Suppressor macrophage (primary cell): ENCODE measurements around the gene RASGRP1.
"Not testable (repeated sequence)": the region's sequence is repeated elsewhere in the genome, so short reads cannot be mapped to it uniquely, and the experiment has no call there.

ENCODE experiments used
- DNase-seq, 4 experiments: peaks; one replicate each; pipeline ENCODE4 v3.0.0-alpha.2; 2020 to 2022
- total RNA-seq, 17 experiments: gene quantifications; one replicate each; lab custom pipeline; 2026; ENCODE audit warnings: mixed read lengths in 6 of 17, inconsistent platforms in 3 of 17; lab: John Stamatoyannopoulos, UW

Gene RASGRP1
- 6.6 to 72.0 (median 18.1) reads per million in 17 experiments for total RNA-seq

- peak; percentile 56 to 81 (median 68) for DNase-seq
Observed at GRCh38 chr15:38564557-38565286, at the start of gene RASGRP1. Gene RASGRP1, minus strand, starts transcription at chr15:38564814. Its CDS starts 186 bp downstream, at chr15:38564628.

DNA sequence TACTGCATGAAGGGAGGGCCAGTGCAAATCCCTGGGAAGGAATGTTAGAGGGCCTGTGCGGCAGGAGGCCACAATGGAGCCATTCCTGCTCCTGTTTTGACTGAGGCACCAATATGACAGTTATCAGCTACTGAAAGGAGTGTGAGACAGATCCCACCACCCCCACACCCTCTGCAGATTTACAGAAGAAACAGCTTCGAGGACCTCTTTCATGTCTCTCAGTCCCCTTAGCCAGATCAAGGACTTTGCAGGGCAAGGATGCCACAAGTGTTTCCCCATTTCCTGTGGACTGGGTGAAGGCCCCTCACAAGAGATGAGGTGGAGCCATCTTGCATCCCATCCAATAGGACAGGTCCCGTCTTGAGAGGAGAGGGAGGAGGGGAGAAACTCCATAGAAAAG, 48.5 kb upstream of the RASGRP1 start:
- no peak for DNase-seq

GRCh38 chr15:38612159-38612863, 47.7 kb upstream of the RASGRP1 start:
- no peak for DNase-seq

GRCh38 chr15:38611228-38611627, 46.6 kb upstream of the RASGRP1 start:
- peak in 1 of 4 experiments; percentile 4 for DNase-seq

- no peak for DNase-seq
Observed at GRCh38 chr15:38610748-38611147, 46.1 kb upstream of the RASGRP1 start.

- DNase-seq, result no peak
Observed at GRCh38 chr15:38609097-38609738, 44.6 kb upstream of the RASGRP1 start.

- DNase-seq, result no peak
Observed at GRCh38 chr15:38608682-38609081, 44.1 kb upstream of the RASGRP1 start.

DNA sequence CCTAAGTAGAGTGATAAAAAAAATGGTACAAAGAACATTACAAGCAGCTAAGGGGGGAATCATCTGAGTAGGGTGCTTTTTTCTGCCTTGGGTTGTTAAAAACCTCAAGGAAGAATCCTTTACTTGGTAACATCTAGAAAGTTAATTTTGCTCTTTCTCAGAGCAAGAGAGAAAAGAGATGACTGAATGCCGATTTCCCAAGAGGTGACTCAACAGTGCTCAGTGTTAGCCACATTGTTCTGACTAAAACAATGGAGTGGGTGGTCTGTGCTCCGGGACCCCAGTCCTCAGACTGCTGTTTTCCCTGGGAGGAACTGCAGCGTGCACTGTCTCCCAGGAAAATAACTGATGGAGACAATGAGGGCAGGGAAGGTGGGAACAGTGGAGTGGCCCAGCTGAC, 41.1 kb upstream of the RASGRP1 start:
- peak in 3 of 4 experiments; percentile 31 to 37 (median 36) for DNase-seq

DNA sequence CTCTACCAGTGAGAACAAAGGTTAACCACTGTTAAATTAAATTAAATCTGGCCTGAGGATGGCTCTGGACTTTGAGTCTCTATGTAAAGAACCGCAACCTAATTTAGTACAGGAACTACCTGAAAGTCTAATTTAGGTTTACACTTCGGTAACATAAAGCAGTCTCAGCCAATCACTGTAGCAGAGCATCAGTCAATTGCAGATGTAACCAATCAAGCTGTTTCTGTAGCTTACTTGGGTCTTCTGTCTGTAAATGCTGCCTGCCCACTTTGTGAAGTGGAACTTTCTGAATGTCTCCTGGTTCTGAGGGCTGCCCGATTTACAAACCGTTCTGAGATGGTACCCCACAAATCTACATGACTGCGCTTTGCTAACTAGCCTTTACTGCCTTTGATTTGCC, 39.1 kb upstream of the RASGRP1 start:
- DNase-seq, result no peak

GRCh38 chr15:38602910-38603670, 38.5 kb upstream of the RASGRP1 start:
- no peak for DNase-seq

DNA sequence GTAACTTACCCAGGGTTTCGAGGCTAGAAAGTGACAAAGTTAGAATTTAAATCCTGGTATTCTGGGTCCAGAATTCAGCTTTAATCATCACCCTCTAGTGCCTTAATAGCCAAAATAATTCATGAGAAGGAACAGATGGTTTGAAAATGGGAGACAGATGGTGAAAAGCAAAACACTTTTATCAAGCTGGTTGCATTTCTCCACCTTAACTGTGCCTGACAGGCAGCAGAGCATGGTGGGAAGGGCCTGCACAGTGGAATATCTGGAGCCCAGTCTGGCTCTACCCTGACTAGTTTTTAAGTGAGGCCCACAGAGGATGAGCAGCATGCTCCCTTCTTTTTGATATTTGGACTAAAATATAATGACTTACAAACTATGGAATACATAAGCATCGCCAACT, 35.6 kb upstream of the RASGRP1 start:
- no peak for DNase-seq

- no peak for DNase-seq
Observed at GRCh38 chr15:38598749-38599148, 34.1 kb upstream of the RASGRP1 start.

GRCh38 chr15:38597219-38597800, 32.7 kb upstream of the RASGRP1 start:
- DNase-seq, result no peak

- DNase-seq, result no peak
Observed at GRCh38 chr15:38593524-38593923, 28.9 kb upstream of the RASGRP1 start.

DNA sequence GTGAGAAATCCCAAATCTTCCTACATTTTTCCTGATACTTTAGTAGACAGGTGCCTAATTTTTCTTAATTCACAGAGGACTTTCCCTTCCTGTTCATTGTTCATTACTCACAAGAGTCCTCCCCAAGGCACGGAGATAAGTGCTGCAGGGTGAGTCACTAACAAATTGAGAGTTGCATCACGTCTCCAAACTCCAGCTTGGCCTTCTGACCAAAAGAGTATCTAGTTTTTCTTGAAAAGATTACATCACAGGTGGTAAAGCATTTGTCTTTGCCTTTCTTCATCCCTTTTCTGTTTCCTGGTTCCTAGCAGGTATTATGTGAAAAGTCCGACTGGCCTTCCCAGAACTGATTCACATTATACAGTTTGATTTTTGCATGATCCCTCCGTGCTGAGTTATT, 24.9 kb upstream of the RASGRP1 start:
- peak; percentile 13 to 60 (median 53) for DNase-seq

GRCh38 chr15:38588672-38589071, 24.1 kb upstream of the RASGRP1 start:
- no peak for DNase-seq

- DNase-seq, result no peak
Observed at GRCh38 chr15:38587214-38587613, 22.6 kb upstream of the RASGRP1 start.

- DNase-seq, result not testable (repeated sequence)
Observed at GRCh38 chr15:38586005-38586404, 21.4 kb upstream of the RASGRP1 start.

DNA sequence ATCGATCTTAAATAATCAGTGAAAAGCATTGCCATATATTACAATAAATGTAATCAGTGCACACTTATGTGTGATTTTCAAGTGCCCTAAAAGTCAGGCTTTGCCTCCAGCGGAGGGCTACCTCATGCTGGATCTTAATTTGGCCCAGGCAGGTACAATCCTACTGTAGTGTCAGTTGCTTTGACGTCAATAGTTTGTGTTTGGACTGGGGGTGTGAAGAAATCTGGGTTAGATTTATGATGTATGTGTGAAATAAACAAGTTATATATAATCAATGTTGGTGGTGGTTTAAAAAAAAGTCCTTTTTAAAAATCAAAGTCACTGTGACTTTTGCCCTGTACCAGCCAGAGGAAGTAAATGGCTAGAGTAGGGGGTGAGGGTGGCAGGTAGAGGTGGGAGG, 14.0 kb upstream of the RASGRP1 start:
- no peak for DNase-seq

DNA sequence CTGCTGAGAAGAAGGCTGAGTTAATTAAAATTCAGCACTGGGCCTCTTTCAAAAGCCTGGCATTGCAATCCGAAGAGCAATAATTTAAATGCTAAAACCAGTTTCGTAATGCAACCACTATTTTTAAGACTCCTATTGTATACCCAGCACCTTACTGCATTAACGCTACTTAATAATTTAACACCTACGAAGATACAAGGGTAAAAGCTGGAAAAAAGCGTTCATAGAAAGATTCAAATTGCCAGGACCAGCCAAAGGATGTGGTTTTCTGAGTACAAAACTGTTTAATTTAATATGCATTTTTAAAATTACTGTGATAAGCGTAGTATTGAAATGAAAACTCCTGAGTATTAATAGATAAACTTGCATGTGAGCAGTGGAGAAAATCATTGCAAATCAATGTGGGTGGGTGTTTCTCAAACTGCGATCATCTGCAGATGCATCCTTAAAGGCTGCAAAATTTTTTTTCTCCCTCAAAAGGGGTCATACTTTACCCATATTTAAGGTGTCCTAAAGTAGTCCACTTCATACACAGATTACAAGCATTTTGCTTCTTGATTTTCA, 12.9 kb upstream of the RASGRP1 start:
- no peak for DNase-seq

DNA sequence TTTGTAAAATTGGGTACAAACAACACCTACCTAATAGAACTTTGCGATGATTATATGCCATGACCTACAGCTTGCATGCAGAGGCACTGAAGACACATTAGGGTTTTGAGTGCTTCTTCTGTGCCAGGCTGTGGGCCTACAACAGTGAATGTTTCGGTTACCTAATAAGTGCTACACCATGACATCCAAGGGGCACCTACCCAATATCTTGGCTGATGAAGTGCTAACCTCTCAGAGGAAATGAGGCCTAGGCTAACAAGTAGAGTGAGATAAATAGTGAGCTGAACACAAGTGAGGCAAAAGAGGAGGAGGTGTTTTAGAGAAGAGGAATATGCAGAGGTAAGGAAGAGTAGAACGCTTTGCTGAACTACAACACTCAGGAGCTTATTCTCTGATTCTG, 12.2 kb upstream of the RASGRP1 start:
- DNase-seq, result no peak

DNA sequence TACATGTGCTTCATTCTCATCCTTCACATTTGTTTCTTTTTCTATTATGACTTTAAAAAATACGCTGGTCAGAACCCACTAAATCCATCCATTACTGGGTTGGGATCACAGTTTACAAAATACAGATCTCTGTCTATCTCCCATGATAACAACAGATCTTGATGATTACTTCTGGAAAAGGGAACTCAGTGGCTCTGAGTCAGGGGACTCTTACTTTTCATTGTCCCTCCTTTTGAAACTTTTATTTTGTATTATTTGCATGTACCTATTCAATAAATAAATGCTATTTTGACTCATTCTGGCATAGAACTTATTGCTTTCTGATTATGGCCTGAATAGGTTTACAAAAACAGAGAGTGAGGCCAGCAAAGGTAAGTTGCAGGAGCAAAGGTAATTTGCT, 11.6 kb upstream of the RASGRP1 start:
- DNase-seq, result no peak
